IMR-90 (cell line): ENCODE measurements around the gene SLC22A14. TPM values are rescaled to one million over a fixed set of nuclear protein-coding genes. Genes with fewer than 3 reads are reported as not detected.
A peak's percentile ranks its signal among the peaks of the same experiment; 100 is the strongest.

ENCODE experiments used
- ATAC-seq: fragments of 200-7000 bp; cut with Tn5 transposase; 2 replicates; pipeline ENCODE4 v1.9.1; 2020; ENCODE audit warnings: low read depth, mild to moderate bottlenecking, moderate library complexity
- BruUV-seq: library from RNA; stranded (reverse); fragments of 400-500 nt; replicated peaks from 2 replicates; lab custom pipeline; 2021; lab: Mats Ljungman, UMichigan
- CTCF ChIA-PET: fragments of 300-600 bp; formaldehyde crosslinking; extraction: SDS; loops from one replicate; lab custom pipeline; 2021; ENCODE audit warnings: antibody characterized with exemption; lab: Yijun Ruan, JAX
- POLR2A ChIA-PET: fragments of 300-600 bp; sonication (Branson Sonifier 250); formaldehyde crosslinking; loops from one replicate; lab custom pipeline; 2022; ENCODE audit warnings: antibody characterized with exemption; ENCODE audit not compliant: unreplicated experiment; lab: Charles Lee
- DNase-seq: peaks from one replicate; pipeline ENCODE4 v3.0.0; 2013
- H2AFZ ChIP-seq: replicated peaks from 2 replicates; pipeline ENCODE3; 2013; ENCODE audit warnings: low read length, mild to moderate bottlenecking; ENCODE audit not compliant: poor library complexity
- H2AK5ac ChIP-seq: 2 replicates; pipeline ENCODE4 v1.6.1; 2013; ENCODE audit warnings: low read depth, low read length, inconsistent platforms
- H2AK9ac ChIP-seq: replicated peaks from 2 replicates; pipeline ENCODE3; 2013; ENCODE audit warnings: mild to moderate bottlenecking, low read depth, low read length, moderate library complexity; ENCODE audit not compliant: poor library complexity
- H2BK120ac ChIP-seq: 2 replicates; pipeline ENCODE4 v1.6.1; 2013; ENCODE audit warnings: low read depth, low read length, inconsistent platforms
- H2BK15ac ChIP-seq: 3 replicates; pipeline ENCODE4 v1.6.1; 2013; ENCODE audit warnings: low read depth, low read length, inconsistent platforms
- H2BK20ac ChIP-seq: 2 replicates; pipeline ENCODE4 v1.6.1; 2013; ENCODE audit warnings: low read depth, mild to moderate bottlenecking, inconsistent platforms, low read length, moderate library complexity
- H2BK5ac ChIP-seq: 2 replicates; pipeline ENCODE4 v1.6.1; 2013; ENCODE audit warnings: mild to moderate bottlenecking, low read depth, low read length, inconsistent platforms; ENCODE audit not compliant: poor library complexity, severe bottlenecking
- H3K14ac ChIP-seq: replicated peaks from 2 replicates; pipeline ENCODE4 v1.6.1; 2013; ENCODE audit warnings: low read depth, low read length, inconsistent platforms
- H3K18ac ChIP-seq: 2 replicates; pipeline ENCODE4 v1.6.1; 2013; ENCODE audit warnings: low read depth, low read length, control low read depth
- H3K23ac ChIP-seq: 2 replicates; pipeline ENCODE4 v1.6.1; 2013; ENCODE audit warnings: low read depth, low read length, inconsistent platforms
- H3K27ac ChIP-seq: 2 replicates; pipeline ENCODE4 v1.5.1; 2013; ENCODE audit warnings: mild to moderate bottlenecking, control low read depth, low read length; ENCODE audit not compliant: insufficient read depth
- H3K27me3 ChIP-seq: 2 replicates; pipeline ENCODE4 v1.6.1; 2013; ENCODE audit warnings: low read length; ENCODE audit not compliant: control insufficient read depth, insufficient read depth
- H3K36me3 ChIP-seq: 2 replicates; pipeline ENCODE4 v1.6.1; 2013; ENCODE audit warnings: low read length, mixed read lengths; ENCODE audit not compliant: control insufficient read depth, insufficient read depth
- H3K4ac ChIP-seq: 2 replicates; pipeline ENCODE4 v1.6.1; 2013; ENCODE audit warnings: low read depth, low read length, inconsistent platforms
- H3K4me1 ChIP-seq: 2 replicates; pipeline ENCODE4 v1.6.1; 2013; ENCODE audit warnings: low read length, mixed read lengths; ENCODE audit not compliant: control insufficient read depth, insufficient read depth
- H3K4me2 ChIP-seq: 2 replicates; pipeline ENCODE4 v1.6.1; 2013; ENCODE audit warnings: low read depth, mild to moderate bottlenecking, control low read depth, low read length, moderate library complexity
- H3K4me3 ChIP-seq: 2 replicates; pipeline ENCODE4 v1.5.1; 2013; ENCODE audit warnings: low read depth, mild to moderate bottlenecking, control low read depth, low read length, moderate library complexity; ENCODE audit not compliant: insufficient read depth
- H3K56ac ChIP-seq: 2 replicates; pipeline ENCODE4 v1.6.1; 2013; ENCODE audit warnings: low read length, inconsistent platforms; ENCODE audit not compliant: insufficient read depth; ENCODE audit errors: extremely low read depth
- H3K79me1 ChIP-seq, 2 experiments: 2 replicates each; pipeline ENCODE4 v1.6.1; 2013; ENCODE audit warnings: low read length in 2 of 2, inconsistent platforms in 1 of 2, low read depth in 1 of 2
- H3K9ac ChIP-seq: 2 replicates; pipeline ENCODE4 v1.6.1; 2013; ENCODE audit warnings: low read depth, low read length, control low read depth
- H3K9me1 ChIP-seq: 2 replicates; pipeline ENCODE4 v1.6.1; 2013; ENCODE audit warnings: low read length, inconsistent platforms; ENCODE audit not compliant: insufficient read depth
- H3K9me3 ChIP-seq: 2 replicates; pipeline ENCODE4 v1.6.1; 2013; ENCODE audit warnings: low read length; ENCODE audit not compliant: control insufficient read depth, insufficient read depth
- H4K20me1 ChIP-seq: 2 replicates; pipeline ENCODE4 v1.6.1; 2013; ENCODE audit warnings: low read length, inconsistent platforms; ENCODE audit not compliant: insufficient read depth
- H4K5ac ChIP-seq: 2 replicates; pipeline ENCODE4 v1.6.1; 2013; ENCODE audit warnings: mild to moderate bottlenecking, low read depth, low read length, control low read depth
- H4K8ac ChIP-seq, 2 experiments: 2 replicates each; pipeline ENCODE4 v1.6.1; 2013; ENCODE audit warnings: low read depth in 2 of 2, low read length in 2 of 2, control low read depth in 1 of 2, inconsistent platforms in 1 of 2
- H4K91ac ChIP-seq: 2 replicates; pipeline ENCODE4 v1.6.1; 2013; ENCODE audit warnings: low read depth, low read length, inconsistent platforms; ENCODE audit not compliant: insufficient read depth
- BHLHE40 ChIP-seq: fragments of 150-350 bp; IDR thresholded peaks from 2 replicates; pipeline ENCODE4 v1.6.1; 2016; ENCODE audit warnings: mild to moderate bottlenecking, low read depth, low read length
- CEBPB ChIP-seq: IDR thresholded peaks from 2 replicates; pipeline ENCODE4 v1.6.1; 2012; ENCODE audit warnings: low read depth, low read length, improper control_type of control experiment
- CHD1 ChIP-seq: IDR thresholded peaks from 2 replicates; pipeline ENCODE4 v1.6.1; 2012; ENCODE audit warnings: low read depth, low read length, improper control_type of control experiment
- CTCF ChIP-seq: conservative IDR thresholded peaks from 2 replicates; pipeline ENCODE4 v1.5.1; 2012; ENCODE audit warnings: mild to moderate bottlenecking, low read depth, low read length, improper control_type of control experiment
- FOS ChIP-seq: fragments of 150-350 bp; IDR thresholded peaks from 2 replicates; pipeline ENCODE4 v1.6.1; 2016; ENCODE audit warnings: low read depth, low read length
- MAFK ChIP-seq: IDR thresholded peaks from 2 replicates; pipeline ENCODE4 v1.6.1; 2012; ENCODE audit warnings: low read depth, low read length, improper control_type of control experiment
- MAZ ChIP-seq: IDR thresholded peaks from 2 replicates; pipeline ENCODE4 v1.6.1; 2012; ENCODE audit warnings: low read depth, mild to moderate bottlenecking, low read length, improper control_type of control experiment, moderate library complexity, borderline replicate concordance
- MXI1 ChIP-seq: IDR thresholded peaks from 2 replicates; pipeline ENCODE4 v1.6.1; 2012; ENCODE audit warnings: low read depth, mild to moderate bottlenecking, low read length, moderate library complexity, borderline replicate concordance
- POLR2A ChIP-seq: IDR thresholded peaks from 2 replicates; pipeline ENCODE4 v1.6.1; 2012; ENCODE audit warnings: mild to moderate bottlenecking, low read depth, low read length
- RAD21 ChIP-seq: IDR thresholded peaks from 2 replicates; pipeline ENCODE4 v1.6.1; 2012; ENCODE audit warnings: low read length, improper control_type of control experiment
- RCOR1 ChIP-seq: IDR thresholded peaks from 2 replicates; pipeline ENCODE4 v1.6.1; 2012; ENCODE audit warnings: mild to moderate bottlenecking, low read length, improper control_type of control experiment; ENCODE audit not compliant: insufficient replicate concordance
- RFX5 ChIP-seq: IDR thresholded peaks from 2 replicates; pipeline ENCODE4 v1.8.0; 2012; ENCODE audit warnings: low read depth, mild to moderate bottlenecking, low read length, moderate library complexity
- SMC3 ChIP-seq: fragments of 150-350 bp; IDR thresholded peaks from 2 replicates; pipeline ENCODE4 v1.6.1; 2016; ENCODE audit warnings: low read depth, mild to moderate bottlenecking, antibody characterized with exemption, low read length, moderate library complexity
- WGBS, 2 experiments: methylation state at CpG; one replicate each; pipeline versions ENCODE4 v1.1.5 to v1.1.7; 2013; ENCODE audit warnings: missing lambda C conversion rate in 2 of 2; ENCODE audit not compliant: insufficient read length in 1 of 2; ENCODE audit errors: extremely low coverage in 2 of 2; 5-methylcytosine and 5-hydroxymethylcytosine counted together
- dilution Hi-C: fragments of 300-500 bp; cut with HindIII; formaldehyde crosslinking; loops from one replicate; pipeline ENCODE4 v1.14.3; 2018; ENCODE audit warnings: low sequenced_read_pairs; ENCODE audit not compliant: unreplicated experiment
- in situ Hi-C: fragments of 300-500 bp; cut with MboI; formaldehyde crosslinking; loops from 3 replicates; pipeline ENCODE4 v1.14.3; 2019; ENCODE audit warnings: low sequenced_read_pairs, inconsistent platforms, mixed read lengths
- intact Hi-C: fragments of 100-400 bp; cut with micrococcal nuclease; formaldehyde crosslinking; loops from 2 replicates; pipeline ENCODE4 v1.10.0; 2022
- polyA plus RNA-seq, 3 experiments: library from polyadenylated mRNA; depleted of rRNA; stranded (reverse); fragments of >200 nt; gene quantifications; 2 replicates each; pipeline ENCODE4 v1.2.3, GENCODE V29; 2012; ENCODE audit warnings: low replicate concordance in 1 of 3
- total RNA-seq: library from RNA; depleted of rRNA; stranded (reverse); fragments of >200 nt; gene quantifications from 2 replicates; pipeline ENCODE4 v1.2.3, GENCODE V29; 2012
- TF ChIP-seq, protein P1 (sequence below): fragments of 150-350 bp; IDR thresholded peaks from 2 replicates; pipeline ENCODE4 v1.6.1; 2016; ENCODE audit warnings: low read depth, mild to moderate bottlenecking, low read length, moderate library complexity, borderline replicate concordance

Gene SLC22A14
- total and polyA plus RNA-seq, 2 of the 4 experiments (the other 2 are of a cell fraction) = under 0.01 to 0.07 TPM

DNA sequence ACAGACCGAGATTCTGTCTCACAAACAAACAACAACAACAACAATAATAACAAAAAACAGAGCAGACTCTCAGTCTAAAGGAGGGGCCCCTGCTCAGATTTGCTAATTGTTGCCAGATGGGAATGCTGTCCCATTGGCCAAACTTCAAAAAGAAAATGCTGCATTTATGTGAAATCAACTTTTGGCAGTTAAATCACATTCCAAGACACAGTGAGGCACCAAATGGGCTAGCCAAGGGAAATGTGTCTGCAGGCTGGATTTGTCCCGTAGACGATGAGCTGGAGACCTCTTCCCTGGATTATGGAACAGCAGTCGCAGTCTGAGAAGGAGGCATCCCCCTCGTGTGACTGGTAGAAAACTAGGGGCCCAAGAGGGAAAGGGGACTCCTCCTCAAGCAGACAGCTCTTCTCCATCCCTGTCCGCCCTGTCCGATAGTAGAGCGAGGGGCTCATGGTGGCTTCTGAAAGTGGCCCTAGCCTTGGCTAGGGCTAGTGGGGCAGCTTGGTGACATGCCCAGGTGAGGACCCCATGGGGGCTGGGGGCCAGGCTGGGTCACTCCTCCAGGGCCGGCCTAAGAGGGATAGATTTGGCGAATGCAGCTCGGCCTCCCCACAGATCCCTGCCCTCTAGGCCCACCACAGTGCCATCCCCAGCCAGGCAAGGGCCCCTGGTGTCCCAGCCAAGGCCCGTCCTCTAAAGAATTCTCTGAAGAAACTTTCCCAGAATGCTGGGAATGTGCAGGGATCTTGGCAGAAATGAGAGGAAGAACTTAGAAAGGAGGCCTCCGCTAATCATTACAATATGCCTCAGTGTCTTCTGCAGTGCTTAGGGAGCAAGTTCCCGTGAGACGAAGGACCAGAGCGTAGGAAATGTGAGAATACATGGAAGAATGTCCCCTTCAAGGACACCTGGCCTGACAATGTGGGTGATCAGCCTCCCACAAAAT lies 2.0 kb downstream of the SLC22A14 start (continued):
- no peak for TF ChIP-seq RCOR1
- no peak for TF ChIP-seq CEBPB

DNA sequence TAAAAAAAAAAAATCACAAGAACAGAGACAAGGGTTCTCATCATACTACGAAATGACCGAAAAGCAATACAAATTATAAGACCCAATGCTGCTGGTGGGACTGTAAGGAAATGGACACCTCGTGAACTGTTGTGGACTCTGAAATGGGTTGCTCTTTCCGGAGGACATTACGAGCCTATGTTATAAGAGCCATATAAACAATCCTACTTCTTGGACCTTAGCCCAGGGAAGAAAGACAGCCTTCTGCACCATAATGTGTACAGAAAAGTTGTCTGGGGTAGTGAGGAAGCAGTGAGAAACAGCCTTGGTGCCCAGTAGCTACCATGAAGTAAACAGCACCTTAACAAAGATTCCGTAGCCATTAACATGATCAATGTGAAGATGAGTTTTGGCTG lies 2.7 kb downstream of the SLC22A14 start:
- Histone ChIP-seq H3K4me3 (no peak overlapping the region), H3K4me2 (no peak overlapping the region), H4K91ac (no peak overlapping the region), H3K18ac (no peak overlapping the region), H3K9ac (no peak overlapping the region), H2AK5ac (no peak overlapping the region), H2AFZ (no peak overlapping the region), H2BK15ac (no peak overlapping the region), H3K9me1 (no peaks in the 10 kb centered on the region), H4K8ac (no peak overlapping the region), H2BK120ac (no peak overlapping the region), H2BK20ac (no peak overlapping the region), H2BK5ac (no peak overlapping the region), H3K4ac (no peak overlapping the region), H4K5ac (no peak overlapping the region), H3K23ac (no peak overlapping the region), H3K14ac (no peak overlapping the region), H3K79me1 (no peaks in the 10 kb centered on the region), H4K20me1 (no peaks in the 10 kb centered on the region), H3K4me1 (no peaks in the 10 kb centered on the region), H3K36me3 (no peaks in the 10 kb centered on the region), H3K9me3 (no peaks in the 10 kb centered on the region), H3K56ac (no peak overlapping the region), H3K27ac (no peak overlapping the region), H2AK9ac (no peak overlapping the region), H3K27me3 (no peaks in the 10 kb centered on the region)
- CTCF ChIA-PET = no interaction called here
- dilution Hi-C loops = no loop called here
- POLR2A ChIA-PET = no interaction called here
- WGBS, 2 experiments = no CpG with 5 or more reads among the region's 6 CpGs
- in situ Hi-C loops = no loop called here
- intact Hi-C loops = no loop called here
- no TSS peak for BruUV-seq
- no peak; the same call in 1 of the 2 replicates for ATAC-seq
- DNase-seq = peak; percentile 36
- no peak for TF ChIP-seq RCOR1
- TF ChIP-seq RAD21 = no peak
- TF ChIP-seq, protein P1, sequence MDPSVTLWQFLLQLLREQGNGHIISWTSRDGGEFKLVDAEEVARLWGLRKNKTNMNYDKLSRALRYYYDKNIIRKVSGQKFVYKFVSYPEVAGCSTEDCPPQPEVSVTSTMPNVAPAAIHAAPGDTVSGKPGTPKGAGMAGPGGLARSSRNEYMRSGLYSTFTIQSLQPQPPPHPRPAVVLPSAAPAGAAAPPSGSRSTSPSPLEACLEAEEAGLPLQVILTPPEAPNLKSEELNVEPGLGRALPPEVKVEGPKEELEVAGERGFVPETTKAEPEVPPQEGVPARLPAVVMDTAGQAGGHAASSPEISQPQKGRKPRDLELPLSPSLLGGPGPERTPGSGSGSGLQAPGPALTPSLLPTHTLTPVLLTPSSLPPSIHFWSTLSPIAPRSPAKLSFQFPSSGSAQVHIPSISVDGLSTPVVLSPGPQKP = no peak
- TF ChIP-seq MAZ = no peak
- TF ChIP-seq MAFK = no peak
- no peak for TF ChIP-seq RFX5
- no peak for TF ChIP-seq SMC3
- no peak for TF ChIP-seq CHD1
- TF ChIP-seq MXI1 = no peak
- no peak for TF ChIP-seq FOS
- TF ChIP-seq POLR2A = no peak
- TF ChIP-seq CTCF = no peak
- no peak for TF ChIP-seq BHLHE40
